TTC549 (cell line): ENCODE measurements around the gene LTB4R.

ENCODE experiments used
- FAIRE-seq: peaks from 2 replicates; lab custom pipeline; 2012; peaks lifted over from hg19 to GRCh38; lab: Jason Lieb, UNC

The LTB4R gene

DNA sequence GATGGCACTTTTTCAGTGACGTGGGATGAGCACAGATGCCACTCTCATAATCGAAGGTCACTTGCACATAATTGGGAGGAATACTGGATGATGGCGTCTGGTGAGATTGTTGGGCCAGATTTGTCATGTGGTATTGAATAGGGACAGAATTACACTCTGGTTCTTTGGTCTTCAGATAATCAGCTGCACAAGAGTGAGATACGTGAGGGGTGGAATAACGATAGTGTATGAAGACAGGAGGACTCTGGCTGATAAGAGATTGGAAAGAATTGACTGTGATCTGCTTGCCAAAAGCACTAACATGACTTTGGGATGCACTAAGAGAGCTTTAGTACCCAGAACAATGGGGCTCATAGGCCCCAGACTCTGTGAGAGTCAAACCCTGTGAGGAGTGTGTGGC is 32.9 kb upstream of the LTB4R start:
- no peak for FAIRE-seq

GRCh38 chr14:24279301-24280186 is 31.8 kb upstream of the LTB4R start:
- FAIRE-seq = no peak

DNA sequence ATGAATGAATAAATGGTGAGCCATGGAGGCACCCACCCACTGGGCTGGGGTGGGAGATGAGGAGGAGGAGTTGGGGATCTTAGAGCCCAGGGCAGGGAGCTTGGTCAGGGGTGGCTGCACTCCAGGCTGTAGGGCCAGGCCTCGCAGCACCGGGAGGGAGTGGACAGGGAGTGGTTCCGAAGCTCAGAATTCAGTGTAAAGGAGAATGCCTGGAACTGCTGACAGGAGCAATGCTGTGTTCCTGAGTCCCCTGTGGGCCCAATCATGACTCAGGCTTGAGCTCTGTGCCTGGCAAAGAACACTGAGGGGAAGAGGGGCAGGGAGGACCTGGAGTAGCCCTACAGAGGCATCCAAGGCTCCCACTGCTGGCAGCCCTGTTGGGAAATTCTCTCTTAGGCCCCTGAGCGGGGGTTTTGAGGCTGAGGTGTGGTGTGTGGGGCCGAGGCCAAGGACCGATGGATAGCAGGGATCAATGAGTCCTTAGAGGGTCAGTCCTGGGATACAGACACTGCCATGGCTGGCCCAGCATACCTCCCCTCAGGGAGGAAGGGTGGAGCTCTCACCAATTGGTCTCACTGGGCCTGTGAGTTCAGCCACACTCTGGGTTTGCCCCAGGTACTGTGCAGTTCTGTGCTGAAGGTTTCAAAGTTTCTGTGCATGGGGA is 30.4 kb upstream of the LTB4R start:
- no peak for FAIRE-seq

GRCh38 chr14:24281636-24282035 is 29.7 kb upstream of the LTB4R start:
- no peak for FAIRE-seq

- FAIRE-seq = no peak
These were observed 28.6 kb upstream of the LTB4R start for GRCh38 chr14:24282736-24283135.

DNA sequence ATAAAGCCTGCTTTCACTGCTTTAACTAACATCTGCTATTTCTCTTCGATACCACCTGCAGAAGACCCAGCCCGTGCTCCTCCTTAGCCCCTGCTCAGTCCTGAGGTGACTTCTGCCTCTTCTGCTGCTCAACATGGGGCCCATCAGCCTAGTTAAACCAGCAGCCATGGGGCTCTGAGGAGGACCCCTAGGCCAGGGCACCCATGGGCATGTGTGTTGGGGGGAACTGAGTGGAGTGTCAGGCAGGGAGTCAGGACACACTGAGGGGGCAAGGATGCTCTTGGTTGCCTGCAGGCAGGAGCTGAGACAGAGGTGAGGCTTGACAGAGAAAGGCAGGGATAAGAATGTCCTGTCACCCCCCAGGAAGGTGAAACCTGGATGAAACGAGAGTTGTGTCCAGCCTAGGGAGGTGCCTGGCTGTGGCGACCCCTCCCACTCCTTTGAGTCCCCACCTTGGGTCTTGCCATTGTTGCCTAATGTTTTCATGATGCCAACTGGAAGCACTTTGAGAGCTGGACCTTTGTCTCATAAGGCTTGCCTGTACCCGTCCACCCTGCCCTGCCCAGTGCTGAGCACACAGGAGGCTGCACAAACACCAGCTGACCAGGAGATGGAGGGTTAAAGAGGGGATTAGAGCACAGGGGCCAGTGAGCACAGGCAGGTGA is 27.4 kb upstream of the LTB4R start:
- no peak for FAIRE-seq

DNA sequence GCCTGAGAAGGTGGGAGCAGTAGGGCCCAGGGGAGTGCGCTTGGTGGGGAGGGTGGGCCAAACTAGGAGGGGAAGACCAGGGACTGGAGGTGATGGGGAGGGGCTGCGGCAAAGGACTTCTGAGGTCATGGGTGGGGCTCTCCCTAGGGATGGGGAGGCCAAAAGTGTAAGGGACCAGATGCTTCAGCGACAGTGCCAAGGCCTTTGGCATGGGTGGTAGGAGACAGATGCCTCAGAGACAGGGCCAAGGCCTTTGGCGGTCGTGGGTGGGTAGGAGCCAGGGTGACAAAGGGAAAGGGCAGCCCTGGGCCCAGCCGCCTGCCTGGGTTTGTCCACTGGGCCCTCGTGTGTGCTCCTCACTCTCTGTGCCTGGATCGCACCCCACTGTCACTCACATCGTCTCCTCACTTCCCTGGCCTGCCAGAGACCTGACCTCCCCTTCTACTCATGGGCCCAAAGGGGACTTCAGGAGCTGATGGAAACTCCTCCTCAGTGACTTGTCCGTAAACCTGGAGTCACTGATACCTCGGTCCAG is 26.7 kb upstream of the LTB4R start:
- FAIRE-seq = no peak

DNA sequence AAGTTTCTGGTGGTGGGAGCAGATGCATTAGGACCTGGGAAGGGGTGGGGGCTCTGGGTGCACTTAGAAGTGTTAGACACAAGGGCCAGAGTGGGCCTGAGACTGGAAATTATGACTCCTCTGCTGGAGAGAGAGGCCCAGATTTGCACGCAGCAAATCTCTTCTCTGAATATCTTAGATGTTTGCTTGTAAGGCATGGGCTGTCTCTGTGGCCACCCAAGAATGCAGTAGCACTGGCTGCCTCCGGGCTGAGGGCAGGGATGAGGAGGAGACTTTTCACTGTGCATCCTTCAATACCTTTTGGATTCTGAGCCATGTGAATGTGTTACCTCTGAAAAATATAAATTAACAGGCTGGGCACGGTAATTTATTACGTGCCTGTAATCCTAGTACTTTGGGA is 26.0 kb upstream of the LTB4R start:
- FAIRE-seq = no peak

DNA sequence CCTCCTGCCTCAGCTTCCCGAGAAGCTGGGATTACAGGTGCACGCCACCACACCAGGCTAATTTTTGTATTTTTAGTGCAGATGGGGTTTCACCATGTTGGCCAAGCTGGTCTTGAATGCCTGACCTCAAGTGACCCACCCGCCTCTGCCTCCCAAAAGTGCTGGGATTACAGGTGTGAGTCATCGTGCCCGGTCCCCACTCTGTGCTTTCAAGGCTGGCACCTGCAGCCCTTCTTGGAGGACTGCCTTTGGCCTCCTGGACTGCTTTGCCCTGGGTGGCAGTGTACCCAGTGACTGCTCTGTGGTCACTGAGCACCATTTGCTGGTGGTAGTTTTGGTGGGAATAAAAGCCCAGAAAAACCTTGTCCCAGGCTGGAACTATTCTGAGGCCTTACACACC is 24.3 kb upstream of the LTB4R start:
- FAIRE-seq = no peak

DNA sequence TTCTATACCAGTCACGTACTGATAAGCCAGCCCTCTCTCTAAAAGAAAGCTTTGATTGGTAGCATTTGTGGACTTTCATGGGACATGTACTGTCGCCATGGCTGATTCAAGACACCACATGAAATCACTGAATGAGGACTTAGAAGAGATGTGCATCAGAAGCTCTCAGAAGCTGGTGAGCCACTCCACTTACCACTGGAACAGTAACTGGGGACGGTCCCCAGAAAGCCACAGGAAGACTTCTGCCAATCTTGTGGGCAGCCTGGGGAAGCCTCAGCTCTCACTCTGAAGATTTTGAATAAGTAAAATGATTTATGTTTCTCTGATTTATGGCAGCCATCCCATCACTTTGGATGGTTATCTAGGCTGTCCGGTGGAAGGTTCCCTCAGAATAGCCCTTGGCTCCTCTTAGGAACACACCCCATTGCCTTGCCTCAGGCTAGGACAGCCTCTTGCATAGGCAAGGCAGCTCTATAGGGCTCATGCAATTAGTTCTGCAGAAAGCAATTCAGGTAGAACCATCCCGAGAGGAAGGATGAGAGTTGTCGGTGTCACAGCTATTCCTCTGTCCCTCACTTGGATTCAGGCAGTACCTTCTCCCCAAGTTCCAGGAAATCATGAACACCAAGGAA is 21.5 kb upstream of the LTB4R start:
- FAIRE-seq = no peak

GRCh38 chr14:24290746-24291145 is 20.6 kb upstream of the LTB4R start:
- FAIRE-seq = no peak

DNA sequence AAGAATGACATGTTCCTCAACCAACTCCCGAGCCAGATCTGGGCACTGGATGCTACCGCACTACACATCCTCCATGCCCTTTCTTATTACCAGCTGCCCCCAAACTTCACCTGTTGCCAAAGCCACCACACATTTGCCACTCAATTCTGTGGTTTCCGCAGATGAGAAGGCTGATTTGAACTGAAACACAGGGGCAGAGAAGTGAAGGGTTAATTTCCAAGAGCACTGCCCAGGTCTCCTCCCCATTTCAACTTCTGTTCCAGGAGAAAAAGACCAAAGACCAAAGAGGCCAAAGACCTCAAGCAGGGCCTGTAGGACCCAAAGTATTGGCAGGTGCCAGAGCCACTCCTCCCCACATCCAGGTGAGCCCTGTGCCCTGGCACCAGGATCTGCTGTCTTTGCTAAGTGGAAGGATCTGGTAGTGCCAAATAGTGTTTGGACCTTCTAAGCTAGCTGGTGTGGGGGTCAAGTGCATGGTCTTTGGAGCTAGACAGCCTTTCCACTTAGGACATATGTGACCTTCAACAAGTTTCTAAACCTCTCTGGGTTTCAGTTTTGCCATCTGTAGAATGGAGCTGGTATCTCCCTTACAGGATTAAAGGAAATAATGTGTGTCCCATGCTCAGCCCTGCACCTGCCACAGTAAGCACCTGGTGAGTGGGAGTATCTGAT is 19.7 kb upstream of the LTB4R start:
- FAIRE-seq = no peak

- no peak for FAIRE-seq
These were observed 19.0 kb upstream of the LTB4R start for GRCh38 chr14:24292118-24292807.

DNA sequence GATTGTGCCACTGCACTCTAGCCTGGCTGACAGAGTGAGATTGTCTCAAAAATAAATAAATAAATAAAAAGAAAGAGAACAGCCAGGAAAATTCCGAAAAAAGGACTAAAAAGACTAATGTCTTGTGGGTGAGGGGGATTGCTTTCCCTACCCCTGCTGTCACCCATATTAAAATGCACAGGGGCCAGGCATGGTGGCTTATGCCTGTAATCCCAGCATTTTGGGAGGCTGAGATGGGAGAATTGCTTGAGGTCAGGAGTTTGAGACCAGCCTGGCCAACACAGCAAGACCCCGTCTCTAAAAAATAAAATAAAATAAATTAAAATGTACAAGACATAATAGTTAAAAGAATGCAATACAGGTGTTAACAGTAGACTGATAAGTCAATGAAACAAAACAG is 17.8 kb upstream of the LTB4R start:
- no peak for FAIRE-seq

- no peak for FAIRE-seq
These were observed 14.8 kb upstream of the LTB4R start for GRCh38 chr14:24296341-24297157.

GRCh38 chr14:24297190-24297964 is 13.9 kb upstream of the LTB4R start:
- FAIRE-seq = no peak

DNA sequence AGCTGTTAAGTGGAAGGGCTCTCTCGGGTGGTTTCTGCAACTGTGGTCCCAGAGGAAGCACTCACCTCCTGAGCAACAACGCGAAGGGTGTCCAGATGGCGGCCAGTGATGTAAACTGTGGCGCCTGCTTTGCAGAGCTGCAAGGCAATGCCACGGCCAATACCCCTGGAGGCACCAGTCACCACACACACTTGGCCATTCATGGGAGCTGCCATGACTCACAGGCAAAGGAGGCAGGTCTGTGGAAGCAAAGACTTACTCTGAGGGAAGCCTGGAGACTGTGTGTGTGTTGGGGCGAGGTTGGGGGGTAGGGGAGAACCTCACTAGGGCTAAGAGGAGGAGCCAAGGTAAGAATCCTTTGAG is 12.4 kb upstream of the LTB4R start:
- no peak for FAIRE-seq

GRCh38 chr14:24299255-24300191 is 11.8 kb upstream of the LTB4R start, which contains the start of the genes DHRS1 and NOP9:
Gene DHRS1, minus strand, starts transcription at chr14:24299780. Its CDS starts 674 bp downstream, at chr14:24299106.
Gene NOP9, plus strand, starts transcription at chr14:24299850. Its CDS starts 105 bp downstream, at chr14:24299955.
- no peak for FAIRE-seq
